Neural cell (in vitro differentiated cells): ENCODE measurements around the gene EXOC4. TPM values are rescaled to one million over a fixed set of nuclear protein-coding genes. Genes with fewer than 3 reads are reported as not detected.
A peak's percentile ranks its signal among the peaks of the same experiment; 100 is the strongest.

Source experiments
- H2AFZ ChIP-seq: fragments of 200-600, 300-800 bp; sonication (generic), shearing (Covaris generic); 2 replicates; pipeline ENCODE4 v1.6.0; 2014; ENCODE audit warnings: low read depth, mild to moderate bottlenecking, antibody characterized with exemption, low read length, moderate library complexity
- H3F3A ChIP-seq: fragments of 200-600 bp; shearing (Covaris generic); 2 replicates; pipeline ENCODE4 v1.6.1; 2016; ENCODE audit warnings: mild to moderate bottlenecking, moderate library complexity, mixed read lengths, antibody characterized with exemption, low read length; ENCODE audit not compliant: insufficient read depth, poor library complexity, severe bottlenecking
- H3K27ac ChIP-seq: fragments of 200-600, 300-800 bp; sonication (generic), shearing (Covaris generic); 2 replicates; pipeline ENCODE4 v1.5.1; 2014; ENCODE audit warnings: mild to moderate bottlenecking, low read length, moderate library complexity
- H3K27me3 ChIP-seq: fragments of 300-800, 200-600 bp; sonication (generic), shearing (Covaris generic); 2 replicates; pipeline ENCODE4 v1.6.0; 2014; ENCODE audit warnings: mild to moderate bottlenecking, low read depth, low read length, moderate library complexity; ENCODE audit not compliant: insufficient read depth
- H3K36me3 ChIP-seq: fragments of 300-800, 200-600 bp; sonication (generic), shearing (Covaris generic); 2 replicates; pipeline ENCODE4 v1.5.1; 2014; ENCODE audit warnings: mild to moderate bottlenecking, antibody characterized with exemption, low read length, moderate library complexity; ENCODE audit not compliant: insufficient read depth
- H3K4me2 ChIP-seq: fragments of 300-800, 200-600 bp; sonication (generic), shearing (Covaris generic); 2 replicates; pipeline ENCODE4 v1.6.0; 2014; ENCODE audit warnings: mild to moderate bottlenecking, low read length
- H3K4me3 ChIP-seq: fragments of 300-800, 200-600 bp; sonication (generic), shearing (Covaris generic); 2 replicates; pipeline ENCODE4 v1.5.1; 2014; ENCODE audit warnings: mild to moderate bottlenecking, low read length, moderate library complexity
- H3K79me2 ChIP-seq: fragments of 200-600 bp; shearing (Covaris generic); replicated peaks from 2 replicates; pipeline ENCODE4 v1.6.0; 2014; ENCODE audit warnings: mild to moderate bottlenecking, low read length, moderate library complexity; ENCODE audit not compliant: insufficient read depth
- H3K9ac ChIP-seq: fragments of 300-800, 200-600 bp; sonication (generic), shearing (Covaris generic); 2 replicates; pipeline ENCODE4 v1.6.1; 2016; ENCODE audit warnings: mild to moderate bottlenecking, low read length, mixed read lengths
- H3K9me2 ChIP-seq: fragments of 200-600 bp; shearing (Covaris generic); 2 replicates; pipeline ENCODE4 v1.6.1; 2016; ENCODE audit warnings: mild to moderate bottlenecking, low read length, mixed read lengths; ENCODE audit not compliant: insufficient read depth
- H3K9me3 ChIP-seq: fragments of 200-600, 300-800 bp; sonication (generic), shearing (Covaris generic); 2 replicates; pipeline ENCODE4 v1.6.1; 2016; ENCODE audit warnings: mild to moderate bottlenecking, mixed run types, low read length, moderate library complexity, mixed read lengths
- H4K20me1 ChIP-seq: fragments of 200-600 bp; shearing (Covaris generic); 2 replicates; pipeline ENCODE4 v1.6.1; 2016; ENCODE audit warnings: mild to moderate bottlenecking, mixed run types; ENCODE audit not compliant: insufficient read depth
- EP300 ChIP-seq: fragments of 450-650 bp; conservative IDR thresholded peaks from 2 replicates; pipeline ENCODE4 v1.6.1; 2014; ENCODE audit warnings: antibody characterized with exemption, mild to moderate bottlenecking, moderate library complexity; ENCODE audit not compliant: poor library complexity, severe bottlenecking
- EZH2 ChIP-seq: fragments of 200-600, 300-800 bp; shearing (Covaris generic), sonication (generic); IDR thresholded peaks from 2 replicates; pipeline ENCODE4 v1.6.1; 2014; ENCODE audit warnings: antibody characterized with exemption, low read length, borderline replicate concordance, mild to moderate bottlenecking; ENCODE audit not compliant: insufficient read depth, poor library complexity, severe bottlenecking
- MXI1 ChIP-seq: fragments of 450-650 bp; conservative IDR thresholded peaks from 2 replicates; pipeline ENCODE4 v1.6.1; 2014; ENCODE audit warnings: antibody characterized with exemption, mild to moderate bottlenecking; ENCODE audit not compliant: poor library complexity, severe bottlenecking
- POLR2AphosphoS5 ChIP-seq: IDR thresholded peaks from 2 replicates; pipeline ENCODE4 v1.6.1; 2012
- RAD21 ChIP-seq: fragments of 450-650 bp; conservative IDR thresholded peaks from 2 replicates; pipeline ENCODE4 v1.6.1; 2014; ENCODE audit warnings: antibody characterized with exemption, mild to moderate bottlenecking, moderate library complexity
- SMC3 ChIP-seq: fragments of 450-650 bp; conservative IDR thresholded peaks from 2 replicates; pipeline ENCODE4 v1.6.1; 2014; ENCODE audit warnings: antibody characterized with exemption, mild to moderate bottlenecking, moderate library complexity; ENCODE audit not compliant: poor library complexity
- TAF1 ChIP-seq: IDR thresholded peaks from 2 replicates; pipeline ENCODE4 v1.6.1; 2012; ENCODE audit warnings: low read depth
- polyA plus RNA-seq: library from polyadenylated mRNA; depleted of rRNA; stranded (reverse); fragments of >200 nt; gene quantifications from 2 replicates; pipeline ENCODE4 v1.2.3, GENCODE V29; 2014
- TF ChIP-seq, protein P1 (sequence below): IDR thresholded peaks from 2 replicates; pipeline ENCODE4 v1.6.1; 2012; ENCODE audit warnings: borderline replicate concordance
- TF ChIP-seq, protein P2 (sequence below): fragments of 450-650 bp; IDR thresholded peaks from 2 replicates; pipeline ENCODE4 v1.5.1; 2014; ENCODE audit warnings: antibody characterized with exemption, mild to moderate bottlenecking, moderate library complexity; ENCODE audit not compliant: poor library complexity, severe bottlenecking

Gene EXOC4
- polyA plus RNA-seq, 1 donor from 2014 or later = 36.5 TPM

DNA sequence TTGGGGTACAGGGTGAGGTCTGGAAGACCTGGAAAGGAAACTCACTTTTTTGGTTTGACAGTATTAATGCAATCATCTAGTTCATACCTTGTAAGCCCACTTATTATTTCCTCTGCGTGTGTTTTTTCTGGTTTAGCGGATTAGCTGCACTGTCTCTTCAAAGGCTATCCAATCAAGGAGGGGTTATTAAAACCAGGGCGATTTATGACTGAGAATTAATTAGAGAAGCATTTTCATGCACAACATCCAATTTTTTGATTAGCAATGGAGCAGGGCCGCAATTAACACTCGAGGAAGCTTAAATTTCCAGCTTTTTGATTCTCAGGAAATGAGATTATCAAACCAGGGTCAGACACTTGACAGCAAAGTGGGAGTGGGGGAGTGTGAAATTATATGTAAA is 248.9 kb downstream of the EXOC4 start:
- H3K27ac ChIP-seq = peak overlapping the region; percentile 64
- H3K36me3 ChIP-seq = no peaks in the 10 kb centered on the region
- H3K9ac ChIP-seq = no peak overlapping the region
- H2AFZ ChIP-seq = no peak overlapping the region
- H3F3A ChIP-seq = no peaks in the 10 kb centered on the region
- no peaks in the 10 kb centered on the region for H3K27me3 ChIP-seq
- TF ChIP-seq POLR2AphosphoS5 (no peak), RAD21 (no peak), TAF1 (no peak), EP300 (no peak), SMC3 (no peak), MXI1 (no peak), EZH2 (no peak)
- TF ChIP-seq, protein P1, sequence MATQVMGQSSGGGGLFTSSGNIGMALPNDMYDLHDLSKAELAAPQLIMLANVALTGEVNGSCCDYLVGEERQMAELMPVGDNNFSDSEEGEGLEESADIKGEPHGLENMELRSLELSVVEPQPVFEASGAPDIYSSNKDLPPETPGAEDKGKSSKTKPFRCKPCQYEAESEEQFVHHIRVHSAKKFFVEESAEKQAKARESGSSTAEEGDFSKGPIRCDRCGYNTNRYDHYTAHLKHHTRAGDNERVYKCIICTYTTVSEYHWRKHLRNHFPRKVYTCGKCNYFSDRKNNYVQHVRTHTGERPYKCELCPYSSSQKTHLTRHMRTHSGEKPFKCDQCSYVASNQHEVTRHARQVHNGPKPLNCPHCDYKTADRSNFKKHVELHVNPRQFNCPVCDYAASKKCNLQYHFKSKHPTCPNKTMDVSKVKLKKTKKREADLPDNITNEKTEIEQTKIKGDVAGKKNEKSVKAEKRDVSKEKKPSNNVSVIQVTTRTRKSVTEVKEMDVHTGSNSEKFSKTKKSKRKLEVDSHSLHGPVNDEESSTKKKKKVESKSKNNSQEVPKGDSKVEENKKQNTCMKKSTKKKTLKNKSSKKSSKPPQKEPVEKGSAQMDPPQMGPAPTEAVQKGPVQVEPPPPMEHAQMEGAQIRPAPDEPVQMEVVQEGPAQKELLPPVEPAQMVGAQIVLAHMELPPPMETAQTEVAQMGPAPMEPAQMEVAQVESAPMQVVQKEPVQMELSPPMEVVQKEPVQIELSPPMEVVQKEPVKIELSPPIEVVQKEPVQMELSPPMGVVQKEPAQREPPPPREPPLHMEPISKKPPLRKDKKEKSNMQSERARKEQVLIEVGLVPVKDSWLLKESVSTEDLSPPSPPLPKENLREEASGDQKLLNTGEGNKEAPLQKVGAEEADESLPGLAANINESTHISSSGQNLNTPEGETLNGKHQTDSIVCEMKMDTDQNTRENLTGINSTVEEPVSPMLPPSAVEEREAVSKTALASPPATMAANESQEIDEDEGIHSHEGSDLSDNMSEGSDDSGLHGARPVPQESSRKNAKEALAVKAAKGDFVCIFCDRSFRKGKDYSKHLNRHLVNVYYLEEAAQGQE = no peak
- TF ChIP-seq, protein P2, sequence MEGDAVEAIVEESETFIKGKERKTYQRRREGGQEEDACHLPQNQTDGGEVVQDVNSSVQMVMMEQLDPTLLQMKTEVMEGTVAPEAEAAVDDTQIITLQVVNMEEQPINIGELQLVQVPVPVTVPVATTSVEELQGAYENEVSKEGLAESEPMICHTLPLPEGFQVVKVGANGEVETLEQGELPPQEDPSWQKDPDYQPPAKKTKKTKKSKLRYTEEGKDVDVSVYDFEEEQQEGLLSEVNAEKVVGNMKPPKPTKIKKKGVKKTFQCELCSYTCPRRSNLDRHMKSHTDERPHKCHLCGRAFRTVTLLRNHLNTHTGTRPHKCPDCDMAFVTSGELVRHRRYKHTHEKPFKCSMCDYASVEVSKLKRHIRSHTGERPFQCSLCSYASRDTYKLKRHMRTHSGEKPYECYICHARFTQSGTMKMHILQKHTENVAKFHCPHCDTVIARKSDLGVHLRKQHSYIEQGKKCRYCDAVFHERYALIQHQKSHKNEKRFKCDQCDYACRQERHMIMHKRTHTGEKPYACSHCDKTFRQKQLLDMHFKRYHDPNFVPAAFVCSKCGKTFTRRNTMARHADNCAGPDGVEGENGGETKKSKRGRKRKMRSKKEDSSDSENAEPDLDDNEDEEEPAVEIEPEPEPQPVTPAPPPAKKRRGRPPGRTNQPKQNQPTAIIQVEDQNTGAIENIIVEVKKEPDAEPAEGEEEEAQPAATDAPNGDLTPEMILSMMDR = no peak
- no peak overlapping the region for H3K4me2 ChIP-seq
- no peaks in the 10 kb centered on the region for H3K9me2 ChIP-seq
- no peaks in the 10 kb centered on the region for H4K20me1 ChIP-seq
- H3K79me2 ChIP-seq = no peaks in the 10 kb centered on the region
- H3K4me3 ChIP-seq = no peak overlapping the region
- H3K9me3 ChIP-seq = no peaks in the 10 kb centered on the region

DNA sequence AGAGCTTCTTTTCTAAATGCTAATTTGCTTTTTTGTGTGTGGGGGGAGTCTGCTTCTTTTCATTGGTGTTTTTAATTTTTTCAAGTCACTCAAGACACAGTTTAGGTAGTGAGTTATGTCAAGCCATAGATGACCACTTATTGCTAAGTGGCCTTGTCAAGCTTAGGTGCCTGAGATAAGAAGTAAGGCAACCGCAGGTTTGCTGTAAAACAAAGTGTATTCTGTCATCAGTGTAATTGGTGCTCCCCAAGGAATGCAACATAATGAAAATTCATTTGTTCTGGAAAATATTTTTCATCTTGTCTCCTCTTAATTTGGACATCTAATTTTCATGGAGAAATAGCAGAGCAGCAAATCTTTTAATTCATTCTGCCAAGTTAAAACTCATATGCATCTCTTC is 249.6 kb downstream of the EXOC4 start:
- TF ChIP-seq RAD21 (no peak), POLR2AphosphoS5 (peak; percentile 33), EP300 (no peak)
- TF ChIP-seq, protein P2 = no peak
- H3K4me3 ChIP-seq = no peak overlapping the region
- no peaks in the 10 kb centered on the region for H3F3A ChIP-seq
- H3K79me2 ChIP-seq = no peaks in the 10 kb centered on the region
- no peak overlapping the region for H2AFZ ChIP-seq
- peak overlapping the region; percentile 64 for H3K27ac ChIP-seq
- H3K27me3 ChIP-seq = no peaks in the 10 kb centered on the region
- no peaks in the 10 kb centered on the region for H3K9me2 ChIP-seq
- no peak overlapping the region for H3K4me2 ChIP-seq
- H3K9me3 ChIP-seq = no peaks in the 10 kb centered on the region
- H3K36me3 ChIP-seq = no peaks in the 10 kb centered on the region
- H3K9ac ChIP-seq = no peak overlapping the region
- H4K20me1 ChIP-seq = no peaks in the 10 kb centered on the region
